Activated T-helper 1 cell treated with anti-CD3 and anti-CD28 coated beads, Interleukin-12 subunit alpha, Interleukin-12 subunit beta, Interleukin-2, Interleukin-4 antibody, amounts not matched to agents 30 ng/mL and 10 ng/mL and 1 ng/mL, durations not matched to agents 14 hours and 24 hours and 36 hours (primary cell): ENCODE measurements around the gene CRIM1. TPM values are rescaled to one million over a fixed set of nuclear protein-coding genes. Genes with fewer than 3 reads are reported as not detected.
A peak's percentile ranks its signal among the peaks of the same experiment; 100 is the strongest.
"Not testable (repeated sequence)": the region's sequence is repeated elsewhere in the genome, so short reads cannot be mapped to it uniquely, and the experiment has no call there.

Experiments
- DNase-seq: peaks from one replicate; pipeline ENCODE4 v3.0.0; 2021; ENCODE audit warnings: low spot score
- H3K27ac Mint-ChIP-seq: one replicate; pipeline ENCODE4 v1.8.0; 2021; ENCODE audit warnings: mild to moderate bottlenecking, mixed read lengths
- H3K27me3 Mint-ChIP-seq: one replicate; pipeline ENCODE4 v1.8.0; 2022; ENCODE audit warnings: mild to moderate bottlenecking, moderate library complexity, mixed read lengths; ENCODE audit not compliant: insufficient read depth
- H3K36me3 Mint-ChIP-seq: one replicate; pipeline ENCODE4 v1.8.0; 2021; ENCODE audit warnings: low read depth, mixed read lengths
- H3K4me1 Mint-ChIP-seq: one replicate; pipeline ENCODE4 v1.8.0; 2021; ENCODE audit warnings: low read depth, mixed read lengths
- H3K4me3 Mint-ChIP-seq: one replicate; pipeline ENCODE4 v1.8.0; 2021; ENCODE audit warnings: mild to moderate bottlenecking, moderate library complexity, mixed read lengths
- H3K9me3 Mint-ChIP-seq: one replicate; pipeline ENCODE4 v1.8.0; 2021; ENCODE audit warnings: mixed read lengths
- intact Hi-C: fragments of 100-400 bp; cut with micrococcal nuclease; formaldehyde crosslinking; loops from one replicate; pipeline ENCODE4 v1.15.1; 2024
- total RNA-seq: library from RNA; stranded (reverse); gene quantifications from 2 replicates; pipeline ENCODE4 v1.2.3, GENCODE V29; 2022

CRIM1 gene, protein sequence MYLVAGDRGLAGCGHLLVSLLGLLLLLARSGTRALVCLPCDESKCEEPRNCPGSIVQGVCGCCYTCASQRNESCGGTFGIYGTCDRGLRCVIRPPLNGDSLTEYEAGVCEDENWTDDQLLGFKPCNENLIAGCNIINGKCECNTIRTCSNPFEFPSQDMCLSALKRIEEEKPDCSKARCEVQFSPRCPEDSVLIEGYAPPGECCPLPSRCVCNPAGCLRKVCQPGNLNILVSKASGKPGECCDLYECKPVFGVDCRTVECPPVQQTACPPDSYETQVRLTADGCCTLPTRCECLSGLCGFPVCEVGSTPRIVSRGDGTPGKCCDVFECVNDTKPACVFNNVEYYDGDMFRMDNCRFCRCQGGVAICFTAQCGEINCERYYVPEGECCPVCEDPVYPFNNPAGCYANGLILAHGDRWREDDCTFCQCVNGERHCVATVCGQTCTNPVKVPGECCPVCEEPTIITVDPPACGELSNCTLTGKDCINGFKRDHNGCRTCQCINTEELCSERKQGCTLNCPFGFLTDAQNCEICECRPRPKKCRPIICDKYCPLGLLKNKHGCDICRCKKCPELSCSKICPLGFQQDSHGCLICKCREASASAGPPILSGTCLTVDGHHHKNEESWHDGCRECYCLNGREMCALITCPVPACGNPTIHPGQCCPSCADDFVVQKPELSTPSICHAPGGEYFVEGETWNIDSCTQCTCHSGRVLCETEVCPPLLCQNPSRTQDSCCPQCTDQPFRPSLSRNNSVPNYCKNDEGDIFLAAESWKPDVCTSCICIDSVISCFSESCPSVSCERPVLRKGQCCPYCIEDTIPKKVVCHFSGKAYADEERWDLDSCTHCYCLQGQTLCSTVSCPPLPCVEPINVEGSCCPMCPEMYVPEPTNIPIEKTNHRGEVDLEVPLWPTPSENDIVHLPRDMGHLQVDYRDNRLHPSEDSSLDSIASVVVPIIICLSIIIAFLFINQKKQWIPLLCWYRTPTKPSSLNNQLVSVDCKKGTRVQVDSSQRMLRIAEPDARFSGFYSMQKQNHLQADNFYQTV
- 15.3 and 17.6 TPM in 2 replicates for total RNA-seq

DNA sequence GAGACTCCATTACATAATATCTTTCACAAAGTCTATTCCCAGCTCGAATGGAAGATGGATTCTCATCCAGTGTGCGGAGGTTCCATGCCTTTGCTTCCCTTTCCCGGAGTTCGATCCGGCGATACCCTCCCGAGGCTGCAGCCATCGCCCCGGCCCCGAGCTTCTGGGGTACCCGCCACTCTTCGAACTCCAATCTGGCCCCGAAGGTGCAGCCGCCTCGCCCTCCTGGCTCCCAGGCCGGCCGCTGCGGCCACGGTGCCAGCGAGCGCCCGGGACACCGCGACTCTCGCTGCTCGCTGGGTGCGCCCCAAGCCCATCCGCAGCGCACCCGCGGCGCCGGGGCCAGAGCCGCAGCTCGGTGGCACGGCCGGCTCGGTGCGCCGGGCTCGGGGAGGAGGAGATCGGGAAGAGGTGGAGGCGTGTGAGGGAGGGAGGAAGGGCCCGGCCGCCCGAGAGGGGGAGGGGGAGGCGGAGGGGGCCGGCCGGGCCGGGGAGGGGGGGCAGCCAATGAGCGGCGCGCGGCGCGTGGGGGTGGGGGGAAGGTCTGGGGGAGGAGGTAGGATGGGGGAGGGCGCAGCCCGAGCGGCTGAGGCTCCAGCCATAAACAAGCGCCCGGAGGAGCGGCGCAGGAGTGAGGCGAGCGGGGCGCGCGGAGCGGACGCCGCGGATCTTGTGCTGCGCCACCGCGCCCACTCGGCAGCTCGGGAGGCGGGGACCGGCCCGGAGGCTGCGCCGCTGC is at the start of gene CRIM1:
TSS of gene CRIM1 (plus strand) at position 628 of the 739 bp plus-strand sequence. CDS start 515 bp downstream, outside the sequence.
- Mint-ChIP-seq H3K27ac (peak within 1 kb of the TSS; percentile 57), H3K4me1 (peaks cover 44% of the 10 kb centered on the region), H3K27me3 (peaks cover 59% of the 10 kb centered on the region), H3K4me3 (peak within 1 kb of the TSS; percentile 80), H3K36me3 (no peaks in the 10 kb centered on the region), H3K9me3 (no peaks in the 10 kb centered on the region)
- peak; percentile 42 for DNase-seq
- intact Hi-C loops: loop anchor here (2.0 to 5.0 kb wide), 3 partner anchors 47 to 473 kb away; no protein-coding TSS in a partner anchor

DNA sequence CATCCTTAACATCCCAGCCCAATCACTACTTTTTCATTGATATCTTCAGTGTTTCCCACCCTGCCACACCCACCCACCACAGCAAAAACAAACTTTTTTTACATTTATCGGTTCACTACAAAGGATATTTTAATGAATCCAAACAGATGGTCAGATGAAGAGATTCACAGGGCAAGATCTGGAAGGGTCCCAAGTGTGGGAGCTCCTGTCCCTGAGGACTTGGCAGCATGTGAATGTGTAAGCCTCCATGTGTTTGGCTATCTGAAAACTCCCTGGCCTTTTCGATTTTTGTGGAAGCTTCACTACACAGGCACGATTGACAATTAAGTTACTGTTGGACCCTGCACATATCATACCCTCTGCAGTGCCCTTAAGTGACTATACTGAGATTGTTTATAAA is 48.1 kb upstream of the CRIM1 start:
- no peak for DNase-seq
- no peak overlapping the region for H3K27ac Mint-ChIP-seq
- H3K4me3 Mint-ChIP-seq: no peak overlapping the region
- peaks cover 24% of the 10 kb centered on the region for H3K4me1 Mint-ChIP-seq
- peaks cover 30% of the 10 kb centered on the region for H3K9me3 Mint-ChIP-seq
- H3K27me3 Mint-ChIP-seq: peaks cover 4% of the 10 kb centered on the region
- intact Hi-C loops: no loop called here
- H3K36me3 Mint-ChIP-seq: peaks cover 6% of the 10 kb centered on the region

DNA sequence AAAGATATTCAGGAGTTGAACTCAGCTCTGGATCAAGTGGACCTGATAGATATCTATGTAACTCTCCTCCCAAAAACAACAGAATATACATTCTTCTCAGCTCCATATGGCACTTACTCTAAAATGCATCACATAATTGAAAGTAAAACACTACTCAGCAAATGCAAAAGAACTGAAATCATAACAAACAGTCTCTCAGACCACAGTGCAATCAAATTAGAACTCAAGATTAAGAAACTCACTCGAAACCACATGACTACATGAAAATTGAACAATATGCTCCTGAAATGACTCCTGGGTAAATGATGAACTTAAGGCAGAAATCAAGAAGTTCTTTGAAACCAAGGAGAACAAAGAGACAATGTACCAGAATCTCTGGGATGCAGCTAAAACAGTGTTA is 45.1 kb upstream of the CRIM1 start:
- H3K27me3 Mint-ChIP-seq, H3K36me3 Mint-ChIP-seq, DNase-seq: not testable (repeated sequence)
- Mint-ChIP-seq H3K9me3 (peaks cover 30% of the 10 kb centered on the region), H3K4me1 (peaks cover 24% of the 10 kb centered on the region), H3K27ac (peak overlapping the region; percentile 10), H3K4me3 (peak overlapping the region; percentile 21)
- intact Hi-C loops: loop anchor here (1.0 kb wide), 3 partner anchors 64 to 163 kb away; no protein-coding TSS in a partner anchor

DNA sequence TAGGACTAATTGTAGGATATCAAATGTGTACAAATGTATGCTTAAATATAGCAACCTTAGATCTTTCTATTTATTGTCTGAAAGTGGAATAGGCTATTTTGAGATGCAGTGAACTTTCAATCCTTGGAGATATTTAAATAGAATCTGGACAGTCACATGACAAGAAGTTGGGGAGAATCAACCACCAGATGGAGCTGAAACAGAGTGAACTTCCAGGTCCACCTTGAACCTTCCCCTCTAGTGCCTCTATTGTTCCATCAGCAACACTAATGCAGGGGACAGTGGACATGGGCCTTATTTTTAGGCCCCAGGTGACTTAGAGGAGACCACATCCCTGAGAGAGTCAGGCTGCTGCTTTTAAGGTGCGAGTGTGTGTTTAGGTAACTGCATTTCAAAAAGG is 37.0 kb upstream of the CRIM1 start:
- intact Hi-C loops: no loop called here
- Mint-ChIP-seq H3K27me3 (peaks cover 11% of the 10 kb centered on the region), H3K36me3 (peaks cover 4% of the 10 kb centered on the region), H3K27ac (no peak overlapping the region), H3K9me3 (peaks cover 5% of the 10 kb centered on the region), H3K4me1 (peaks cover 8% of the 10 kb centered on the region), H3K4me3 (no peak overlapping the region)
- no peak for DNase-seq

- H3K9me3 Mint-ChIP-seq: no peaks in the 10 kb centered on the region
- no peak overlapping the region for H3K4me3 Mint-ChIP-seq
- DNase-seq: no peak
- intact Hi-C loops: loop anchor here (2.0 kb wide), 1 partner anchor 349 kb away; no protein-coding TSS in a partner anchor
- peaks cover 25% of the 10 kb centered on the region for H3K27me3 Mint-ChIP-seq
- no peak overlapping the region for H3K27ac Mint-ChIP-seq
- peaks cover 8% of the 10 kb centered on the region for H3K4me1 Mint-ChIP-seq
- no peaks in the 10 kb centered on the region for H3K36me3 Mint-ChIP-seq
Observed at GRCh38 chr2:36322108-36322507, 33.5 kb upstream of the CRIM1 start.

GRCh38 chr2:36326286-36326685 is 29.3 kb upstream of the CRIM1 start:
- intact Hi-C loops: no loop called here
- H3K4me3 Mint-ChIP-seq: no peak overlapping the region
- peaks cover 8% of the 10 kb centered on the region for H3K4me1 Mint-ChIP-seq
- no peaks in the 10 kb centered on the region for H3K9me3 Mint-ChIP-seq
- DNase-seq: no peak
- H3K27ac Mint-ChIP-seq: no peak overlapping the region
- H3K36me3 Mint-ChIP-seq: no peaks in the 10 kb centered on the region
- H3K27me3 Mint-ChIP-seq: peaks cover 31% of the 10 kb centered on the region

GRCh38 chr2:36329251-36329650 is 26.3 kb upstream of the CRIM1 start:
- Mint-ChIP-seq H3K9me3 (no peaks in the 10 kb centered on the region), H3K27me3 (peaks cover 16% of the 10 kb centered on the region), H3K27ac (no peak overlapping the region), H3K4me1 (no peaks in the 10 kb centered on the region), H3K36me3 (no peaks in the 10 kb centered on the region), H3K4me3 (no peak overlapping the region)
- DNase-seq: no peak
- intact Hi-C loops: no loop called here

DNA sequence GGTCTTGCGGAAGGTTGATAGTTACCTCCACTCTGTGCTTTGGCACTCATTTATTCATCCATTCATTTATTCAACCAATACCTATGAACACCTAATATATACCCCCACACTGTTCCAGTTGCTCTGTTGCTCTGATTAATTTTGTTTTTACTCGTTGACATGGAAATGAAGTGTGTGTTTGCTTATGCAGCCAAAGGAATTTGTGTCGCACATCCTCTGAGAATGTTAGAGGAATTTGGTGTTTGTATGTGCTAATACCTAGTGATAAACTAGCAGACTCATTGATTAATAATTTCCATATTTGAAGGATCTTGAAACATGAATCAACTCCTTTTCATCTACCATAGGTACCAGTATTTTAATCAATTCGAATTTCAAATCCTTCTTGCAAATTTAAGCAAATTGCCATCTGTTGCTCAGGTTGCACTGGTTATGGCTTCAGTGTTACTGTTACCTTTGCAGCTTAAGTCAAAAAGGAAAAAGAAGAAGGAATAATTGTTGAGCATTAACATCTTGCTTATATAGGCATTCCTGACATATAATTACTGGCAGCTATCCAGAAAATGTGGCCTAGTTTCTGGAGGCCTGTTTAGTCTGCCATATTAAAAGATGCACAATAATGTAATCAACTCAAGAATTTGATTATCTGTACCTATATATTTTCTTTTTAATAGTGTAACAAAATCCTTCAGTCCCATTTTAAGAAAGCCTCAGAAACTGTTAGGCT is 25.7 kb upstream of the CRIM1 start:
- intact Hi-C loops: loop anchor here (5.0 kb wide), 1 partner anchor 78 kb away; no protein-coding TSS in a partner anchor
- DNase-seq: no peak
- Mint-ChIP-seq H3K4me1 (no peaks in the 10 kb centered on the region), H3K27ac (no peak overlapping the region), H3K36me3 (no peaks in the 10 kb centered on the region), H3K4me3 (no peak overlapping the region), H3K9me3 (no peaks in the 10 kb centered on the region), H3K27me3 (peaks cover 16% of the 10 kb centered on the region)

- intact Hi-C loops: loop anchor here (5.0 kb wide), 1 partner anchor 78 kb away; no protein-coding TSS in a partner anchor
Observed at GRCh38 chr2:36330473-36331395, 24.8 kb upstream of the CRIM1 start.

DNA sequence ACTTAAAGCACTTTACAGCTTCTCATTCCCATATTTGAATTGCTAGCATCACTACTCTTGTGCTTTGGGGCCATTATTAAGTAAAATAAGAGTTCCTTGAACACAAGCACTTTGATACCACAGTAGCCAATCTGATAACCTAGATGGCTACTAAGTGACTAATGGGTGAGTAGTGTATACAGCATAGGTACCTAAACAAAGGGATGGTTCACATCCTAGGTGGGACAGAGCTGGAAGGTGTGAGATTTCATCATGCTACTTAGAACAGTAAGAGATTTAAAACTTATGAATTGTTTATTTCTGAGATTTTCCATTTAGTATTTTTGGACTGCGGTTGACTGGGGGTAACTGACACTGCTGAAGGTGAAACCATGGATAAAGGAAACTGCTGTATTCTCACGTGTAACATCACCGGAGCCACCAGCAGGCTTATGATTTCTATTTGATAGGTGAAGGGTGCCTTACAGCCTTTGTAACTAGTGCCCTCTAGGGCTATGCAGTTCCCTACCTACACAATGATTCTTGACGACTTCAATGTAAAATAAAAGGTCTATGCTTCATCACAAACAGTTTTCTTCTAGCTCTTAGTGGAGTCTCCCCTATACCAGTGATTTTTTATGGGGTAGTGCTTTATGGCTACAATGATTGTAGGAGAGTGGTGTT is 22.1 kb upstream of the CRIM1 start:
- no peak for DNase-seq
- Mint-ChIP-seq H3K27ac (no peak overlapping the region), H3K27me3 (peaks cover 13% of the 10 kb centered on the region), H3K4me3 (no peak overlapping the region), H3K4me1 (peaks cover 10% of the 10 kb centered on the region), H3K9me3 (no peaks in the 10 kb centered on the region), H3K36me3 (no peaks in the 10 kb centered on the region)
- intact Hi-C loops: loop anchor here (5.0 kb wide), 1 partner anchor 81 kb away; no protein-coding TSS in a partner anchor

More at GRCh38 chr2:36330473-36331395, 24.8 kb upstream of the CRIM1 start:
- Mint-ChIP-seq H3K27ac (no peak overlapping the region), H3K4me3 (no peak overlapping the region), H3K36me3 (no peaks in the 10 kb centered on the region), H3K9me3 (no peaks in the 10 kb centered on the region), H3K4me1 (no peaks in the 10 kb centered on the region), H3K27me3 (peaks cover 21% of the 10 kb centered on the region)
- DNase-seq: no peak
